Gastroesophageal sphincter (tissue), 3 donors: ENCODE data around the gene DTD2.

ENCODE experiments used
- EP300 ChIP-seq: sonication (generic); formaldehyde crosslinking; IDR thresholded peaks from one replicate; pipeline ENCODE4 v1.6.1; 2017; ENCODE audit warnings: antibody characterized with exemption, mild to moderate bottlenecking
- POLR2AphosphoS5 ChIP-seq: sonication (generic); formaldehyde crosslinking; IDR thresholded peaks from one replicate; pipeline ENCODE4 v1.6.1; 2017; ENCODE audit warnings: antibody characterized with exemption
- TF ChIP-seq, protein P1 (sequence below), 4 experiments: fragments of 200-600 bp in 2 of 4; fragments of 450-650 bp in 2 of 4; sonication (generic) in 1 of 4; IDR thresholded peaks; one replicate each; pipeline ENCODE4 v1.5.1; 2017 to 2019; ENCODE audit warnings: antibody characterized with exemption in 4 of 4, mild to moderate bottlenecking in 2 of 4, moderate library complexity in 2 of 4

DNA sequence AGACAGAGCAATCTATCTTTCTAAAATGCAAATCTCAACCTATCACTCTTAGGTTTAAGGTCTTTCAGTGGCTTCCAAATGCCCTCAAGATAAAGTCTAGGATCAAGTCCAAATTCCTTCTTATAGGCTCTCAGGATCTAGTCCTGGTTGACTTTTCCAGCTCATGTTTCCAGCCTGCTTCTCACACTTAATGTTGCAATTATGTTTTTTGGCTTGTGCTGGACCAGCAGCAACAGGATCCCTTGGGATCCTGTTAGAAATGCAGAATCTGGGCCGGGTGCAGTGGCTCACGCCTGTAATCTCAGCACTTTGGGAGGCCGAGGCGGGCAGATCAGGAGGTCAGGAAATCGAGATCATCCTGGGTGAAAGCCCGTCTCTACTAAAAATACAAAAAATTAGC is 19.9 kb upstream of the DTD2 start:
- TF ChIP-seq EP300 (no peak), POLR2AphosphoS5 (no peak)
- TF ChIP-seq, protein P1, sequence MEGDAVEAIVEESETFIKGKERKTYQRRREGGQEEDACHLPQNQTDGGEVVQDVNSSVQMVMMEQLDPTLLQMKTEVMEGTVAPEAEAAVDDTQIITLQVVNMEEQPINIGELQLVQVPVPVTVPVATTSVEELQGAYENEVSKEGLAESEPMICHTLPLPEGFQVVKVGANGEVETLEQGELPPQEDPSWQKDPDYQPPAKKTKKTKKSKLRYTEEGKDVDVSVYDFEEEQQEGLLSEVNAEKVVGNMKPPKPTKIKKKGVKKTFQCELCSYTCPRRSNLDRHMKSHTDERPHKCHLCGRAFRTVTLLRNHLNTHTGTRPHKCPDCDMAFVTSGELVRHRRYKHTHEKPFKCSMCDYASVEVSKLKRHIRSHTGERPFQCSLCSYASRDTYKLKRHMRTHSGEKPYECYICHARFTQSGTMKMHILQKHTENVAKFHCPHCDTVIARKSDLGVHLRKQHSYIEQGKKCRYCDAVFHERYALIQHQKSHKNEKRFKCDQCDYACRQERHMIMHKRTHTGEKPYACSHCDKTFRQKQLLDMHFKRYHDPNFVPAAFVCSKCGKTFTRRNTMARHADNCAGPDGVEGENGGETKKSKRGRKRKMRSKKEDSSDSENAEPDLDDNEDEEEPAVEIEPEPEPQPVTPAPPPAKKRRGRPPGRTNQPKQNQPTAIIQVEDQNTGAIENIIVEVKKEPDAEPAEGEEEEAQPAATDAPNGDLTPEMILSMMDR (IDR thresholded peaks at IDR 0.05), result no peak
